Tibial nerve (tissue), 4 donors: ENCODE results near the gene GTF2F2.

Experiments used
- EP300 ChIP-seq, 2 donors: sonication (generic); formaldehyde crosslinking; IDR thresholded peaks; one replicate each; pipeline ENCODE4 v1.6.1; 2017; ENCODE audit warnings: antibody characterized with exemption in 2 of 2, mild to moderate bottlenecking in 1 of 2
- POLR2A ChIP-seq, 2 donors: fragments of 450-650 bp; IDR thresholded peaks; one replicate each; pipeline ENCODE4 v1.6.1; 2017; ENCODE audit warnings: antibody characterized with exemption in 2 of 2, mild to moderate bottlenecking in 2 of 2, moderate library complexity in 2 of 2
- TF ChIP-seq, protein P1 (sequence below), 5 experiments: fragments of 200-600 bp in 3 of 5; fragments of 450-650 bp in 2 of 5; sonication (generic) in 3 of 5; IDR thresholded peaks; one replicate each; pipeline ENCODE4 v1.5.1; 2016 to 2019; ENCODE audit warnings: antibody characterized with exemption in 5 of 5, mild to moderate bottlenecking in 3 of 5, moderate library complexity in 2 of 5

DNA sequence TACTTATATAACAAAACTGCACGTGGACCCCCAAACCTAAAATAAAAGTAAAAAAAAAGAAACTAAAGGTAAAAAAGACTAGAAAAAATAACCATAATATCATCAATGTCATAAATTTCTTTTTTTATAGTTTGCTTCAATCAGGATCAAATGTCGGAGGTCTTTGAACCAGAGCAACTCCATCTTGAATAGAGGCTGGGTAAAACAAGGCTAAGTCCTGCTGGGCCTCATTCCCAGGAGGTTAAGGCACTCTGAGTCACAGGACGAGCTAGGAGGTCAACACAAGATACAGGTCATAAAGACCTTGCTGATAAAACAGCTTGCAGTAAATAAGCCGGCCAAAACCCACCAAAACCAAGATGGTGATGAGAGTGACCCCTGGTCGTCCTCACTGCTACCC lies 196.7 kb downstream of the GTF2F2 start:
- TF ChIP-seq, protein P1, sequence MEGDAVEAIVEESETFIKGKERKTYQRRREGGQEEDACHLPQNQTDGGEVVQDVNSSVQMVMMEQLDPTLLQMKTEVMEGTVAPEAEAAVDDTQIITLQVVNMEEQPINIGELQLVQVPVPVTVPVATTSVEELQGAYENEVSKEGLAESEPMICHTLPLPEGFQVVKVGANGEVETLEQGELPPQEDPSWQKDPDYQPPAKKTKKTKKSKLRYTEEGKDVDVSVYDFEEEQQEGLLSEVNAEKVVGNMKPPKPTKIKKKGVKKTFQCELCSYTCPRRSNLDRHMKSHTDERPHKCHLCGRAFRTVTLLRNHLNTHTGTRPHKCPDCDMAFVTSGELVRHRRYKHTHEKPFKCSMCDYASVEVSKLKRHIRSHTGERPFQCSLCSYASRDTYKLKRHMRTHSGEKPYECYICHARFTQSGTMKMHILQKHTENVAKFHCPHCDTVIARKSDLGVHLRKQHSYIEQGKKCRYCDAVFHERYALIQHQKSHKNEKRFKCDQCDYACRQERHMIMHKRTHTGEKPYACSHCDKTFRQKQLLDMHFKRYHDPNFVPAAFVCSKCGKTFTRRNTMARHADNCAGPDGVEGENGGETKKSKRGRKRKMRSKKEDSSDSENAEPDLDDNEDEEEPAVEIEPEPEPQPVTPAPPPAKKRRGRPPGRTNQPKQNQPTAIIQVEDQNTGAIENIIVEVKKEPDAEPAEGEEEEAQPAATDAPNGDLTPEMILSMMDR (IDR thresholded peaks at IDR 0.05), result no peak
- no peak for TF ChIP-seq POLR2A (IDR thresholded peaks at IDR 0.05)
- TF ChIP-seq EP300 (IDR thresholded peaks at IDR 0.05), result no peak
